DOHH2 (cell line): Measurements from ENCODE around the gene BIVM.
"Not testable (repeated sequence)": the region's sequence is repeated elsewhere in the genome, so short reads cannot be mapped to it uniquely, and the experiment has no call there.

Experiments used
- EZH2phosphoT487 ChIP-seq: fragments of 200-600 bp; sonication (generic); IDR thresholded peaks from 2 replicates; pipeline ENCODE4 v1.6.1; 2017; ENCODE audit warnings: borderline replicate concordance, mild to moderate bottlenecking, antibody characterized with exemption, low read length, moderate library complexity, mixed read lengths
- TF ChIP-seq, protein P1 (sequence below): fragments of 200-600 bp; sonication (generic); IDR thresholded peaks from one replicate; pipeline ENCODE4 v1.5.1; 2014; ENCODE audit warnings: antibody characterized with exemption, mild to moderate bottlenecking, low read depth, low read length; ENCODE audit not compliant: poor library complexity, severe bottlenecking

DNA sequence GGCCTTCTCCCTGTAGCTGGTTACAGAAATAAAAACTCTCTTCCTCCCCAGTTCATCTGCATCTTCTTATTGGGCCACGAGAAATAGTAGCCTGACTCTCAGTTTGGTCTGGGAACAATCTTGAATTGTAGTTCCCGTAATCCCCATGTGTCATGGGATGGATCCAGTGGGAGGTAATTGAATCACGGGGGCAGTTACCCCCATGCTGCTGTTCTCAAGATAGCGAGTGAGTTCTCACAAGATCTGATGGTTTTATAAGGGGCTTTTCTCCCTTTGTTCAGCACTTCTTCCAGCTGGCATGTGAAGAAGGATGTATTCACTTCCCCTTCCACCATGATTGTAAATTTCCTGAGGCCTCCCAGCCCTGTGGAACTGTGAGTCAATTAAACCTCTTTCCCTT lies 18.3 kb upstream of the BIVM start:
- TF ChIP-seq, protein P1, sequence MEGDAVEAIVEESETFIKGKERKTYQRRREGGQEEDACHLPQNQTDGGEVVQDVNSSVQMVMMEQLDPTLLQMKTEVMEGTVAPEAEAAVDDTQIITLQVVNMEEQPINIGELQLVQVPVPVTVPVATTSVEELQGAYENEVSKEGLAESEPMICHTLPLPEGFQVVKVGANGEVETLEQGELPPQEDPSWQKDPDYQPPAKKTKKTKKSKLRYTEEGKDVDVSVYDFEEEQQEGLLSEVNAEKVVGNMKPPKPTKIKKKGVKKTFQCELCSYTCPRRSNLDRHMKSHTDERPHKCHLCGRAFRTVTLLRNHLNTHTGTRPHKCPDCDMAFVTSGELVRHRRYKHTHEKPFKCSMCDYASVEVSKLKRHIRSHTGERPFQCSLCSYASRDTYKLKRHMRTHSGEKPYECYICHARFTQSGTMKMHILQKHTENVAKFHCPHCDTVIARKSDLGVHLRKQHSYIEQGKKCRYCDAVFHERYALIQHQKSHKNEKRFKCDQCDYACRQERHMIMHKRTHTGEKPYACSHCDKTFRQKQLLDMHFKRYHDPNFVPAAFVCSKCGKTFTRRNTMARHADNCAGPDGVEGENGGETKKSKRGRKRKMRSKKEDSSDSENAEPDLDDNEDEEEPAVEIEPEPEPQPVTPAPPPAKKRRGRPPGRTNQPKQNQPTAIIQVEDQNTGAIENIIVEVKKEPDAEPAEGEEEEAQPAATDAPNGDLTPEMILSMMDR, result not testable (repeated sequence)
- TF ChIP-seq EZH2phosphoT487, result not testable (repeated sequence)
